Left colon (tissue), 2 donors: ENCODE data around the gene NDRG2. TPM values are rescaled to one million over a fixed set of nuclear protein-coding genes. Genes with fewer than 3 reads are reported as not detected.

ENCODE experiments used
- ATAC-seq: fragments of 200-7000 bp; cut with Tn5 transposase; one replicate; pipeline ENCODE4 v1.9.1; 2020; ENCODE audit warnings: mild to moderate bottlenecking, moderate library complexity
- DNase-seq, 2 donors: peaks; one replicate each; pipeline ENCODE4 v3.0.0-alpha.2; 2020
- intact Hi-C, 2 donors: fragments of 100-400 bp; cut with DNase I in 1 of 2; cut with micrococcal nuclease in 1 of 2; formaldehyde crosslinking; loops; one replicate each; pipeline versions ENCODE4 v1.11.2 to v1.14.0; 2022; cut with DNase I, micrococcal nuclease
- total RNA-seq, 2 donors: library from RNA; stranded (reverse); fragmentation: NEBNext Ultra II Directional; extraction: Animal tissue kit (Norgen Biotek cat#: 25700); gene quantifications; one replicate each; pipeline ENCODE4 v1.2.1, GENCODE V29; 2021
- donor health status: DM: no; HTN: no; CAD: no.
- donor health status: DM: yes; HTN: yes; CAD: no.

The NDRG2 gene
- total RNA-seq, 2 donors from 2014 or later: 135 to 140 TPM

DNA sequence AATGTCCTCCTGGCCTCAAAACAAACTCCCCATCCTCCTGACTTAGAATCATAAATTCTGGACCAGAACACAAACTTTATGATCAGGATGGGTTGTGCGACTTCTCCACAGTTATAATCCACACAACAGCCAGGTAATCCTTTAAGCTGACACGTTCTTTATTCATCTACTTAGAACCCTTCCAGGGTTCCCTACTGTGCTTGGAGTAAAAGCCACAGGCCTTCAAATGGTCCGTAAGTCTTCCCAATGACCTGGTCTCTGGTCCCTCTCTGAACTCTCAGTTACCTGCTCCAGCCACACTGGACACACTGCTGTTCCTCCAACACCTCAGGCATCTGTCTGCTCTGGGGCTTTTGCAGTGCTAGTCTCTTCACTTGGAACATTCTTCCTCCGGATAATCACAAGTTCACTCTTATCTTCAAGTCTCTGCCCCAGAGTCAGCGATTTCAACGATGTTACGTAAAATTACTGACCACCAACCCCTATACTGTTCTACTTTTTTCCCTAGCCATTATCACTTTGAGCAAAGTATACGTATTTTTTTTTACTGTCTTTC lies 15.6 kb upstream of the NDRG2 start:
- ATAC-seq (no peak), DNase-seq (no peak)
- intact Hi-C loops: loop anchor here in 1 of 2 donors (5.0 kb wide), 1 partner anchor 183 kb away; no protein-coding TSS in a partner anchor

DNA sequence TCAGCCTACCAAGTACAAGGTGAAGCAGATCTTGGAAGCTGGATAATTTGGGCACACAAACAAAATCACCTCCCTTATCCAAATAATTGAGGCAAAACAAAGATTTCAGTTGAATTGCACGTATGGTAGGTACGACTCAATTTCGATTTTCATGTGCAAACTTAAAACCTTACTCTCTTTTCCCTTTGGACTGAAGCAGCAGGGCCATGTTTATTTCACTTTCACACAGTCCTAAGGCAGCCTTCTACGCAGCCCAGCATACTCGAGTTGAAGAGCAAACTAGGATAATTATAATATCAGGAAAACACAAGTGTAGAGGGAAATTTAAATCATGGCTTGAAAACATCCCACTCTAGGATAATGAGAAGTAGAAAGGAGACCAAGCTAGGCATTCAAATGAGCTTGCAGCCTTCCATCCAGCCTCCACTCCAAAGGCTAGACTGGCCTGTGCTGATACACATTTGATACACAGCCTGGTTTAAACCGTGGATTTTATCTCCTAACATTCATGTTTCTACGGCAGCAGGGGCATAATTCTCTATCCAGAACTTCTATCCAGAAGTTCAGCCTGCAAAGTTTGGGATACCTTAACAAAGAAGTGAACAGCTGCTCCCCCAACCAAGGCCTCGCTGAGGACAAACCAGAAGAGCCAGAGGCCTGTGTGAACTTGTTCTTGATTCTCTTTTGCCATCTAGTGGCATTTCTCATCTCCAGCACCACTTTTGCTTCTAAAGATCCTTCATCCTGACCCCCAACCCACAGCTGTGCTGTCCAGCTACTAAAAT lies 14.9 kb upstream of the NDRG2 start:
- peak; percentile 44 to 55 for DNase-seq
- intact Hi-C loops: loop anchor here in 1 of 2 donors (5.0 kb wide), 1 partner anchor 182 kb away; no protein-coding TSS in a partner anchor
- peak; percentile 52 for ATAC-seq

DNA sequence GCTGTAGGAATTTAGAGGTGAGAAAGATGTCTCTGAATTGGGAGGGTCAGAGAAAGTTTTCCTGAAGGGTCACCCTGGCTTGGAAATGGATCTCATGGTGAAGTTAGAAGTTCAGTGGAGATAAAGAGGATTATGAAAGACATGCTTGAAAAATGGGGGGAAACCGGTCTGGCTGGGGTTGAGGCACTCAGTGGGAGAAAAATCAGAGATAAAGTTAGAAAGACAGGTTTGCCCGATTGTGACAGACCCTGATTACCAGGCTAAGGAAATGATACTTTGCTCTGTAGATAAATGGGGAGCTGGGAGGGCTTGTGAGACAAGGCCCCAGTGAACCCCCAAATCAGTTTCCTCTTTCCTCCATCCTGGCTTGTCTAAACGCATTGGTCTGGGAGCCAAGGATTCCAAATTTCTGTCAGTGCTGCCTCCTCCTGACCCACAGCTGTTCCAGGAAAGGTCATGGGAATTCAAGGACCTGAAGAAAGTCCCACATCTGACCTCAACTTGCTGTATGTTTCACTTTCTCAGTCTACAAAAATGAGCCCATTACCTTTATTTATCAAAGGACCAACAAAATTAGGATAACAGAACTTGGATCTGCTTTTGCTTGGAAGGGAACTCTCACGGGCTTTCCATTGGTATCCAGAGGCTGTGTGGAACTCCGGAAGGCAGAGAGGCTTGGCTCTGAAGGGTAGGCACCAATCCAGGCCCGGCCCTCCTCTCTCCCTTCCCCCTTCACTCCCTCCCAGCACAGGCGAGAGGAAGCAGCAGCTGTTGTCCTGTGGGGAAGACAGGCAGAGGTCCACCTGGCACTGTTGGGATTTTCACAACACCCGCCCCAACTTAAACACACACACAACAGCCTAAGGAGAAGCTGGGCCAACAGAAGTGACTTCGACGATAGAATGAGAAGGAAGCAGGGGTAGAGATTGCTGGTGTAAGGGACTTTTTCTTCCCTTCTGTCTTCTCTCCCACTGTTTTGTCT lies 13.9 kb upstream of the NDRG2 start:
- ATAC-seq (peak; percentile 87), DNase-seq (peak; percentile 77 to 90)
- intact Hi-C loops: no loop called here

DNA sequence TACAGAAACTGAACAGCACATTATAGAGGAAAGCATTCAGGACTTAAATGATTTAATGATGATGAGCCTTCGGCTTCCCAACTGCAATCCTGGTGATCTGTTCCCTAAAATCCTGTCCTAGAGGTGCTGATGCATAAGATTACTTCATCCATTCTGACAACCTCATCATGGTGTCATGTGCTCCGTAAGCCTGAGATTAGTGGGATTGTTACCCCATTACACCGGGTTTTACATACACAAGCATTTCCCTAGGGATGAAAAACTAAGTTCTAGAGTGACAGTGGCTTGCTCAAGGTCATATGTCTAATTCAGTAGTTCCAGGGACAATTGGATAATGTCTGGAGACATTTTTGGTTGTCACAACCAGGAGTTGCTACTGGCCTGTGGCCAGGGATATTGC lies 12.3 kb upstream of the NDRG2 start:
- ATAC-seq: no peak
- intact Hi-C loops: no loop called here
- no peak for DNase-seq

DNA sequence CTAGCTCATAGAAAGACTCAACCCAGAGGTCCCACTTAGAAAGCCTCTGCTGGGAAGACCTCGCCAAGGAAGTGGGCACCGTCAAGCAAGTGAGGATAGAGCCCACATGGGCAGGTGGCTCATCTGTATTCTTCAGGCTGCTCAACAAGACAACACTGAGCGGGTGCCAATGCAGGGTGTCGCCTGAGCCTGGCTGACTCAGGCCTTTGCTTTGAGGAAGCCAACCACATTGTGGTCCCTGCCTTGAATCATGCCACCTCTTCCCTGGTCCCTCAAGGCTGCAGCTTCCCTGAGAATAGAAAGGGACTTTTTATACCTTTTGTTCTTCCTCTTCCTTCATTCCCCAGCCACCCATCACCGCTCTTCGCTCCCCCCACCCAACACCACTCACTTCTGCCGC lies 11.9 kb upstream of the NDRG2 start:
- DNase-seq (no peak), ATAC-seq (no peak)
- intact Hi-C loops: no loop called here

DNA sequence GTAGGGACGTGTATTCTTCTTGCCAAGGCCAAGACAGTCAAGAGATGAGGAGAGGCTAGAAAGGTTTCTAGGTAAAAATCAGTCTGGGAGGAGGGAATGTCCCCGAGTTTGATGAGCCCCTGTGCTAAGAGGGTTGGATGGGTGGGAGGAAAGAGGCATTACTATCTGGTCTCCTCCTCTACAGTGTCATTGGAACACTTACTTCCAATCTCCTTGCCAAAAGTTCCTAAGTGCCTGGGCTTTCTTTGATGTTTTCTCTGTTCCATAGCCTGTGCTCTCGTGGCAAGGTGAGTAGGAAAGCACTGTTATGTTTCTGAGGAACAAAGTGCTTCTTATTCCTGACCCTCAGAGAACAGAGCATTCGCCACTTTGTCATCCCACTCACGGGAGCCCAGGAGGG lies 9.8 kb upstream of the NDRG2 start, which contains the start of gene RNASE13:
Gene RNASE13, minus strand, starts transcription at position 101 of the 400 bp plus-strand sequence. CDS start 519 bp downstream, outside the sequence.
- intact Hi-C loops: no loop called here
- DNase-seq (no peak), ATAC-seq (no peak)

DNA sequence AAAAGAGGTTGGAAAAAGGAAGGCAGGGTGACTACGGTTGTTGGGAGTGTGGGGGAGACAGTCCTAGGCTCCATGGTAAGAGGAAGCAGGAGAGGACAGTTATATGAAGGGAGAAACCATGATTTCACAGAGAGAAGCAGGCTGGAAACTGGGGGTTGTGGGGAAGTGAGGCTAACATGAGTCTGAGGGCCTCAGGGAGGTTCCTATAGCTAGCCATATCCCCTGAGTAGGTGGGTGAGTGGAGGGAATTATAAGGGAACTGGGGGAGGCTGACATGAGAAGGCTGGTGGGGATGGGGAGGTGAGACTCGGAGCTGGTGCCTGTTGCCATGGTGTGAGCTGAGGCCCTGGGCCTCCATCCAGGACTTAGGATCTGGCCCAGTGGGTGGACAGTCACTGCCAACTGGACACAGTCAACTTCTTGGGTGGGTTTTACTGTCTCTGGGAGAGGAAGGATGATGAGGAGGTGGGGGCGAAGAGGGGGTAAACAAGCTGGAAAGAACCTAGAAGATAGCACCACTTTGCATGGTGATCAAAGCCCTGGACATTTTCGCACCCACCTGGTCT lies 8.4 kb upstream of the NDRG2 start:
- ATAC-seq (no peak), DNase-seq (no peak)
- intact Hi-C loops: no loop called here

DNA sequence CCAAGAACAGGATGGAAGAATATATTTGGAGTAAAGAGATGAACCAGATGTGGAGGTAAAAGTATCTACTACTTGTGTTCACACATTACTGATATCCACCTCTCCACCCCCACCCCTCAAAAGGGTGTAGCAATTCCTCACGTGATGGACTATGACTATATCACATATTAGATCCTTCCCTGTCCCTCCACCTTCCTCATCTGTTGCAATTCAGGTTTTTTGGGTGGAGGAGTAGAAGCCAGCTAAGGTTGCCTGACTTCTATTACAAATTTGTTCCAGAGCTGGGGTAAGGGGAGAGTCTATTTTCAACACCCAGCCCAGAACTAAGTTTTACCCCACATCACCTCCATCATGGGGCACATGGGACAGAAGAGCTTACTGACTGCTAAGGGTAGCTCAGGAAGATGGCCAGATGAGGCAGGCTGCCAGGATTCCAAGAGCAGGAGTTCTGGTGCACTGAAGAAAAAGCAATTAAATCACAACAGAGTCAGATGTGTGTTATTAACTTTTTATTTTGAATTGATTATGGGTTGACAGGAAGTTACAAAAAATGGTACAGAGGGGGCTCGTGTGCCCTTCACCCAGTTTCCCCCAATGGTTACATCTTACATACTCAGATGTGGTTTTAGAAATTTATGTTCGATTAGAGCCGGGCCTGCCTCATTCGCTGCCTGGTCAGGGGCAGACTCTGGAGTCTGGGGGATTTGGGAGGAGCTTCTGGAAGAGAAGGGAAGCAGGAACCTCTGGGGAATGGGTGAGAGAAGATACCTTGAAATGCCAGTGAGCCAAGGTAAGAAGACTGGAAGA lies 7.7 kb upstream of the NDRG2 start:
- ATAC-seq (no peak), DNase-seq (no peak)
- intact Hi-C loops: no loop called here

DNA sequence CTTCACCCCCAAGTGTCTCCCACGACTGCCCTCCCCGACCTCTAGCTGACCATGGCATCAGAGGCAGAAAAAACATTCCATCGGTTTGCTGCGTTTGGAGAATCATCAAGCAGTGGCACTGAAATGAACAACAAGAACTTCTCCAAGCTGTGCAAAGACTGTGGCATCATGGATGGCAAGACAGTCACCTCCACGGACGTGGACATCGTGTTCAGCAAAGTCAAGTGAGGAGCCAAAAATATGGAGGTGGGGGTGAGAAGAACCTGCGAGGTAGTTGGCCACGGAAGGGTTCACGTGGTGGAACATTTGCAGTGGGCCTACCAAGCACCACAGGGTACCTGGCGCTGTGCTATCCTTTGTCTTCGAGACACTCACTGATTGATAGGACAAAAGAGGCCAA lies 5.7 kb upstream of the NDRG2 start:
- intact Hi-C loops: no loop called here
- ATAC-seq: no peak
- no peak for DNase-seq

DNA sequence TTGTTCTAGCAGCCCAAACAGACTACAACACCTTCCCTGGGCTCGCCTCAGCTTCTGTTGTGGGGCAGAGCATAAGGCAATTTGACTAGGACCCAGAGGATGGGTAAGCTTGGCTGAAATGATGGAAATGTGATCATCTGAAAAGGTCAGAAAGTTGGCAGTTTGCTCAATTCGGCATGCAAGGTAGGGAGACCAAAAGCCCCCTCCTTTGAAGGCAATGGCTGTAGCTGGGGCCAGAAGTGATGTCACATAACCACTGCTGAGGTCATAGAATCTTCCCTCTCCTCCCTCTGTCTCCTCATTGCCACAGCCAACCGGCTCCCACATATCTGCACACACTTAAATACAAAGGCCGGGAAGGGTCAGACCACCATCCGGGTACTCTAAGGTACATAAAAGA lies 5.1 kb upstream of the NDRG2 start, which contains the start of gene TPPP2:
Gene TPPP2, plus strand, starts transcription at position 301 of the 400 bp plus-strand sequence. CDS start 365 bp downstream, outside the sequence.
- no peak for DNase-seq
- intact Hi-C loops: no loop called here

DNA sequence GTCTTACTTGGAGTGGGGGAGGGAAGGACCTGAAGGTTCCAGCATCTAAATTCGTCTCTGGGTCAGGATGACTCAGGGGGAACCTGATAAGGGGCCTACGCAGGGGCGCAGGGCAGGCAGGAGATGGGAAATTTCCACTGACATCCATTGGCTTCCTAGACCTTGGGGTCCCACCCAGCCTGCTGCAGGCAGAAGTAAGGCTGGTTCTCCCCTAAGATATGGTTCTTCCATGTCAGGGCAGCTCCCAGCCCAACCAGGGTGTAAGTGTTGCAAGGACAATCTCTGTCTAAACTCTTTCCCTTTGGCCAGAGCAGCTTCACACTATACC lies 2.1 kb upstream of the NDRG2 start:
- intact Hi-C loops: no loop called here
- DNase-seq (no peak), ATAC-seq (no peak)

More for the DNA sequence above, 5.1 kb upstream of the NDRG2 start, which contains the start of gene TPPP2:
- no peak for ATAC-seq

DNA sequence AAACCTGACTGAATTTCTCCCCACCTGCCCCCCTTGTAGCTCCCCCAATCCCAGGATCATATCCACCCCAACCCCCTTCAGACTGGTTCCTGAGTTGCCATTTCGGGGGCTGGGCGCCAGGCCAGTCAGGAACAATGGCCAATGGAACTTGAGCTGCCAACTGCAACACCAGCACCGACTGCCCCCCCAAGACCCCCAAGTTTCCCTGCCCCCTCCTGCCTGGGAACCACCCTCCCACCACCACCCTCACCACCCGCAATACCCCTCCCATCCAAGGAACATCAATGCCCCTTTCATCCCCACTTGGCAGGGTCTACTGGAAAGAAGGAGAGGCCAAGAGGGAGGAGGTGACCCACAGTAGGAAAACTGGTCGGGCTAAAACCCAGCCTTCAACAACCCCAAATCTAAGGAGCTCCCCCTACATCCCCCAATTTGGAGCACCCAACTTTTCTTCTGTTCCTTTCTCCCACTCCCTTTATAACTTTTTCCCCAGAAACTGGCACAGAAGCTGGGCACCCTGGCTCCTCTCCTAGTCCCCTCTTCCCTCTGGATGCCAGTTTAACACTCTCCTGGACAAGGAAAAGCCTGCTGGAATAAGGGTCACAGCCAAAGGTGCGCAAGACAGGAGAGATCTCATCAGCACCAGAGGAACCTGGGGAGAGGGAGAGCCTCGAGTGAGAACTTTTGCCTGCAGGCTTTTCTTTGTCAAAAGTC lies 1.6 kb upstream of the NDRG2 start:
- intact Hi-C loops: no loop called here
- no peak for ATAC-seq
- no peak for DNase-seq

DNA sequence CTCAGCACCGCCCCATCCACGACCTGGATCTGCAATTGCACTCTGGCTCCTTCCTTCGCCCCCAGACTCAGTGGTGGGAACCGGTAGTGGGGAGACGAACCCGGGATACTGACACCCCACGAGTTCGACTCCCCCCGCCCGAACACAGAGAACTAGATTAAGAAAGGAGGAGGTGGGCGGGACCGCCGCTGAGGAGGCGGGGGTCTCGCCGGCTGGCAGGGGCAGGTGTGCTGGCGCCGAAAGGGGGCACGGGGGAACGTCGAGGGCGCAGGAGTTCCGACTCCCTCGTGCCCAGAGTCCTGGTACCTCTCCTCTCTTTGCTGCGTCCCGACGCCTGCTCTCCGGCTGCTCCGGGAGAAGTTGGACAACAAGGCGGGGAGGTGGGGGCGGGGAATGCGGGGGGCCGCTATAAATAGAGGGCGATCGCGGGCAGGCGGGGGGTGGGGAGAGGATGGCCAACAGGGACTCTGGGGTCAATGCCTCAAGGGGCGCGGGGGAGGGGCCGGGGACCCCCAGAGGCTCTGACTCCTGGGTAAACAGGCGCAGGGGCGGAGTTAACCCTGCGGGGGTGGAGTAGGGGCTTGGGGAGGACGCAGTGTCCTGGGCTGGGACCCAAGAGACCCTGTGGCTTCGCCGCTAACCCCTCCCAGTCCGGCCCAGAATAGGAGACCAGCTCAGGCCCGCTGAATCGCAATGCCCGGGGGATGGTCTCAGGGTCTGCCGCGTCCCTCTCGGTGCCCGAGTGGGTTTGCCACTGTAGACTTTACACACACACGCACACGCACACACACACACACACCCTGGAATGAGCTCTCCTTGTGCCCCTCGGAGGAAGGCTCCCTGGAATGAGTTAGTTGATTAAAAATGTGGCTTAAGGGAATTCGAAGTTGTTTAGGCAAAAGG lies 761 bp upstream of the NDRG2 start:
- peak; percentile 60 to 69 for DNase-seq
- intact Hi-C loops: no loop called here
- ATAC-seq: peak; percentile 28

DNA sequence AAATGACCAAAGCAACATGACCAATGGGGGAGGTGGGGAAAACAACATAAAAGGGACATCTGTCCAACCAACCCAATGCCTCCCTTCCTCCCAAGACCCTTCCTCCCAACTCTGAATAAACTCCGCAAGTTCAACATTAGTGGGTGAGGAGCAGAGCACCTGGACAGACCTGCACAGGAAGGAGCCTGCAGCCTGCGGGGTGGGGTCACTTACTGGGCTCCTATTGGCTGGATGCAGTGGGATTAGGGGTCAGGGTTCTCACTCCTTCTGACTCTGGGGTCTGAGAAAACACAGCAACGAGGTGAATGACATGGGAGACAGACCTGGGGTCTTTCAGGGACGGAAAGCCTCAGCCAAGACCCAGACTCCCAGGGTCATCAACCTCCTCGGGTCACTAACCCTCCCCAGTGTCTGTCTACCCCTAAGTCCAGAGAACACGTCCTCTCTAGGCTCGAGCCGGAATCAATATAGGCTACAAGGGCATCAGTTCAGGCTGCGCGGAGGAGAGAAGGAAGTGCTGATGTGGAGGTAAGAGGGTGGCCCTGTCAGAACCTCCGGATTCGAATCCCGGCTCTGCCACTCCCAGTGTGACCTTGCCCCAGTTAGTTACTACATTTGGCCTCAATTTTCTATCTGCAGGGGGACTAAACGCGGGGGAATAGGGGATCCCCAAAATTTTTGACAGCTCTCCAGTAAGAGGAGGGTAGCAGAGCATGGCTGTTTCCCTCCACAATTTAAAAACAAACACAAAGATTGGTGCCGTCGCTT lies 860 bp downstream of the NDRG2 start:
- peak; percentile 68 for ATAC-seq
- intact Hi-C loops: loop anchor here in 1 of 2 donors (5.0 kb wide), 1 partner anchor 73 kb away; the partner anchor contains the start of gene ZNF219
- DNase-seq: peak in 1 of 2 donors; percentile 58

DNA sequence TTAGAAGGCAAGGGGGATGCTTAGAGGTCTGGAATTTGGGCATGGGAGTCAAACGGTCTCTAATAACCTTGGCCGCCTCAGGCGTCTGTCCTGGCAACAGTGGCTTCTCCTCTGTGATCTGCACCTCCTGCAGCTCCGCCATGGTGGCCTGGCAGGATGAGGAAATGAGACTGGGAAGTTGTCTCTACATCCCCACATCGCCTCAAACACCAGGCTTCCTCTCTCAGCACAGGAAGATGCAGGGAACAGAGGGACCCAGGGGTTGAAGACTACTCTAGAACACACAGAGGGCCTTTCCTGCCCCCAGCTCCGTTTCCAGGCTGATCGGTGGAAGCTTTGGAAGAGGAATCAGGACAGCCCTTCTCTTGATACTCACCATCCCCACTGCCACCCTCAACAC lies 1.7 kb downstream of the NDRG2 start:
- ATAC-seq: no peak
- intact Hi-C loops: loop anchor here in 1 of 2 donors (5.0 kb wide), 1 partner anchor 74 kb away; the partner anchor contains the start of gene ZNF219

DNA sequence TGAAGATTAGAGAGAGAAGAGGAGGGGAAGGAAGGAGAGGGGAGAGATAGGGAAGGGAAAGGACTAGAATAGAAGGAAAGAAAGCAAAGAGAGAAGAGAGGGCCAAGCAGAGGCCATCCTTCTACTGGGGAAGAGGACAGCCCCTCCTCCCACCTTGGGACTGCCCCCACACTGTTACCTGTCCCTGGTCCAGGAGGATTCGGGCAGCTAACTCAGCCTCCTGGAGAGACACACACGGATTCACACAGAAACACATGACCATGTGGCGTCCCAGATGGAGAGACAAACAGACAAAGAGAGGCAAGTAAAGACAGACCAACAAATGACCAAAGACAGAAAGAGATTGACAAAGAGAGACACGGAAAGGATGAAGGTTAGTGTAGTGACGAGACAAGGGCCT lies 2.2 kb downstream of the NDRG2 start:
- DNase-seq: no peak
- ATAC-seq: no peak
- intact Hi-C loops: loop anchor here in 1 of 2 donors (5.0 kb wide), 1 partner anchor 75 kb away; the partner anchor contains the start of gene ZNF219

More for the DNA sequence above, 1.7 kb downstream of the NDRG2 start:
- no peak for DNase-seq
